Right atrium auricular region (tissue), 2 donors: ENCODE data around the gene OSBPL2. TPM values are rescaled to one million over a fixed set of nuclear protein-coding genes. Genes with fewer than 3 reads are reported as not detected.
A peak's percentile ranks its signal among the peaks of the same experiment; 100 is the strongest.

Source experiments
- DNase-seq: peaks from one replicate; pipeline ENCODE4 v3.0.0-alpha.2; 2019; ENCODE audit warnings: low spot score
- H3K27ac ChIP-seq, 2 donors: fragments of 200-600 bp; sonication (generic); 1 replicate in 1 of 2; 2 replicates in 1 of 2; pipeline ENCODE4 v1.5.1; 2016 to 2019
- H3K27me3 ChIP-seq, 2 donors: fragments of 200-600 bp; sonication (generic); one replicate each; pipeline versions ENCODE4 v1.5.1 to v1.6.0; 2017 to 2019
- H3K36me3 ChIP-seq: fragments of 200-600 bp; sonication (generic); one replicate; pipeline ENCODE4 v1.5.1; 2016
- H3K4me1 ChIP-seq, 2 donors: fragments of 200-600 bp; sonication (generic); one replicate each; pipeline versions ENCODE4 v1.5.1 to v1.6.0; 2017 to 2019
- H3K4me3 ChIP-seq, 2 donors: fragments of 200-600 bp; sonication (generic); 1 replicate in 1 of 2; 2 replicates in 1 of 2; pipeline ENCODE4 v1.5.1; 2017 to 2019; ENCODE audit warnings: mild to moderate bottlenecking in 1 of 2, moderate library complexity in 1 of 2
- H3K9me3 ChIP-seq, 2 donors: fragments of 200-600 bp; sonication (generic); one replicate each; pipeline ENCODE4 v1.5.1; 2019
- CTCF ChIP-seq, 2 donors: fragments of 200-600 bp; sonication (generic); IDR thresholded peaks; one replicate each; pipeline ENCODE4 v1.5.1; 2019; ENCODE audit warnings: antibody characterized with exemption in 2 of 2
- total RNA-seq, 2 donors: library from RNA; depleted of rRNA; stranded (reverse); fragments of >200 nt; gene quantifications; one replicate each; pipeline ENCODE4 v1.1.0, GENCODE V29; 2016

The OSBPL2 gene
- total RNA-seq, 2 donors from 2014 or later, result 27.2 to 29.6 TPM

- no peaks in the 10 kb centered on the region for H3K27me3 ChIP-seq
- DNase-seq, result no peak
- H3K27ac ChIP-seq, result peak overlapping the region in 1 of 2 donors; percentile 8
- H3K4me1 ChIP-seq, result peaks cover 0 to 31% of the 10 kb centered on the region in 2 donors
- no peaks in the 10 kb centered on the region for H3K36me3 ChIP-seq
- H3K9me3 ChIP-seq, result no peaks in the 10 kb centered on the region
- H3K4me3 ChIP-seq, result no peak overlapping the region
- TF ChIP-seq CTCF (IDR thresholded peaks at IDR 0.05), result no peak
These were observed 5.3 kb upstream of the OSBPL2 start for GRCh38 chr20:62232770-62233645.

GRCh38 chr20:62233684-62234083, 4.6 kb upstream of the OSBPL2 start:
- Histone ChIP-seq H3K27ac (peak overlapping the region; percentile 72 to 82), H3K4me1 (peaks cover 0 to 31% of the 10 kb centered on the region in 2 donors), H3K36me3 (no peaks in the 10 kb centered on the region), H3K9me3 (no peaks in the 10 kb centered on the region), H3K4me3 (no peak overlapping the region), H3K27me3 (no peaks in the 10 kb centered on the region)
- TF ChIP-seq CTCF (IDR thresholded peaks at IDR 0.05), result no peak
- DNase-seq, result no peak

GRCh38 chr20:62234339-62234738, 4.0 kb upstream of the OSBPL2 start:
- Histone ChIP-seq H3K36me3 (no peaks in the 10 kb centered on the region), H3K4me1 (peaks cover 0 to 37% of the 10 kb centered on the region in 2 donors), H3K27me3 (no peaks in the 10 kb centered on the region), H3K27ac (peak overlapping the region; percentile 72 to 82), H3K4me3 (no peak overlapping the region), H3K9me3 (no peaks in the 10 kb centered on the region)
- TF ChIP-seq CTCF (IDR thresholded peaks at IDR 0.05), result no peak
- no peak for DNase-seq

GRCh38 chr20:62235001-62235776, 3.1 kb upstream of the OSBPL2 start:
- Histone ChIP-seq H3K9me3 (no peaks in the 10 kb centered on the region), H3K36me3 (no peaks in the 10 kb centered on the region), H3K4me3 (no peak overlapping the region), H3K4me1 (peaks cover 0 to 45% of the 10 kb centered on the region in 2 donors), H3K27me3 (no peaks in the 10 kb centered on the region), H3K27ac (peak overlapping the region; percentile 72 to 82)
- DNase-seq, result no peak
- no peak for TF ChIP-seq CTCF (IDR thresholded peaks at IDR 0.05)

GRCh38 chr20:62235777-62236157, 2.6 kb upstream of the OSBPL2 start:
- Histone ChIP-seq H3K36me3 (no peaks in the 10 kb centered on the region), H3K4me3 (no peak overlapping the region), H3K27ac (peak overlapping the region; percentile 77 to 82), H3K27me3 (no peaks in the 10 kb centered on the region), H3K9me3 (no peaks in the 10 kb centered on the region), H3K4me1 (peaks cover 0 to 51% of the 10 kb centered on the region in 2 donors)
- DNase-seq, result no peak
- TF ChIP-seq CTCF (IDR thresholded peaks at IDR 0.05), result no peak
